GM18909 (cell line): ENCODE data around the gene CEP131.

Source experiments
- ATAC-seq: cut with Tn5 transposase; IDR thresholded peaks from one replicate; pipeline ENCODE4 v1.9.1; 2021; ENCODE audit warnings: mild to moderate bottlenecking; ENCODE audit not compliant: unreplicated experiment, poor library complexity

The CEP131 gene

GRCh38 chr17:81204578-81204977, 18.2 kb downstream of the CEP131 start:
- no peak for ATAC-seq

DNA sequence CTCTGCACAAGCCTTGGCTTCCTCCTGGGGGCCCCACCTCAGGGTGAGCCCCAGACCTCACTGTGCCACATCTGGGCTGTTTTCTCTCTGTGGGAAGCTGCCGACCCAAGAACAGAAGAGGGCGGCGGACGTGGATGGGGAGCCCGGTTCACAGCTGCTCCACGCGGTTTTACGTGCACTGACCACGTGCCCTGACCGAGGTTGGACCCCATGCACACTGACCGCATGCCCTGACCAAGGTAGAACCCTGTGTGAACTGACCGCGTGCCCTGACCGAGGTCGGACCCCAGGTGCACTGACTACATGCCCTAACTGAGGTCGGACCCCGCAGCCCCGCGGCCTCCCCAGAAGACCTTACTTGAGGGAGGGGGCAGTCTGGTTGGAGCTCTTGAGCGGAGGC, 19.6 kb downstream of the CEP131 start:
- ATAC-seq = no peak

GRCh38 chr17:81202318-81202717, 20.4 kb downstream of the CEP131 start:
- no peak for ATAC-seq

GRCh38 chr17:81200695-81201580, 21.8 kb downstream of the CEP131 start:
- no peak for ATAC-seq

- ATAC-seq = no peak
Observed at GRCh38 chr17:81200201-81200600, 22.6 kb downstream of the CEP131 start.

GRCh38 chr17:81199482-81199830, 23.3 kb downstream of the CEP131 start:
- no peak for ATAC-seq

DNA sequence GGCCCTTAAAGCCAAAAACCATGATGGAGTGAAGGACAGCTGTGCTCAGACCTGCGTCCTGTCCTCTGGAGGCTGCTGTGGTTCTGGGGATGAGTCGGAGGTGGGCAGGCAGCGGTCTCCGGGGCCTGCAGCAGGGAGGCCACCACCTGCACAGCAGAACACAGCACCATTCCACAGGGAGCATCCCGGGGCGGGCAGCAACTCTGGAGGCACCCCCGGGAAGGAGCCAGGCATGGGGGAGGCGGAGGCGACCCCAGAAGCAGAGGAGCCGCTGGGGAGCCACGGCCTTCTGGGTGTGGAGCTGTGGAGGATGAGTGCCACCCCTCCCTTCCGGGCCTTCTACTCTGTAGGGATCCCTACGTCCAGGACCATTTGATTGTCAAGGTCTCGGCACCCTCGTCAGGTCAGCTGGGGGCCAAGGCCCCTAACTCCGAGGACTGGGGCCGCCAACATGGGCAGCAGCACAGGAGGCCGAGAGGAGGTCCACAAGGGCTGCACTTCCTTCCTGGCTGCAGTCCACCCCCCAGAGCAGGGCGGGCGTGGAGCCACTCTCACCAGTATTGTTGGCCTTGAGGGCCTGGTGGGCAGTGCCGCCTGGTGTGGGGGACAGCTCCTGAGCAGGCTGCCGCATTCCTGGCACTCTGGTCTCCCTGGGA, 23.8 kb downstream of the CEP131 start:
- no peak for ATAC-seq

DNA sequence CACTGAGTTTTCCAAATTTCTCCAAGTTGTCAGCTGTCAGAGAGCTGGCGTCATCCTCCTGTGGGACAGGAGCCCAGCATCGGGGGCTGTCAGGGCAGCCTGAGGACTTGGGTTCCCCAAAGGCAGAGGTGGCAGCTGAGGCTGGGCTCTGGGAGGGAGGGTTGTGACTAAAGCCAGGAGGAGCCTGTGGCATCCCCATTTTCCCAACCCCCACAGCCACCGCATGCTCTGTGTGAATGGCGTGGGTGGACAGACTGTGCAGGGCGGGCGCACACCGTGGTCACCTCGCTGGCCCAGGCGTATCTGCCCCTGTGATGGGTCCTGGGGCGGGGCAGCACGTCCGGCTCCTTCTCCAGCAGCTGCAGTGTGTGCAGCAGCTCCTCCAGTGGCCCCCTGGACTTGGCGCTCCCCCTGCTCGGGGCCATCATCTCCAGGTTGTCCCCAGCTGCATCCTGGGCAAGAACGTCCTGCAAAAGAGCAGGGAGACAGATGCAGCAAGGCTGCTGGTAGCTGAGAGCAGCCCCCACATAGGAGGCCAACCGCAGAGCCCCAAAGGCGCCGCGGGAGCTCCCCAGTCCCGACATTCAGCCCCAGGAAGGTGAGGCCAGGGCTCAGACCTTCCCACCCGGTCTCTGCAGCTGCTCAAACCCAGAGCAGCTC, 24.8 kb downstream of the CEP131 start:
- no peak for ATAC-seq

DNA sequence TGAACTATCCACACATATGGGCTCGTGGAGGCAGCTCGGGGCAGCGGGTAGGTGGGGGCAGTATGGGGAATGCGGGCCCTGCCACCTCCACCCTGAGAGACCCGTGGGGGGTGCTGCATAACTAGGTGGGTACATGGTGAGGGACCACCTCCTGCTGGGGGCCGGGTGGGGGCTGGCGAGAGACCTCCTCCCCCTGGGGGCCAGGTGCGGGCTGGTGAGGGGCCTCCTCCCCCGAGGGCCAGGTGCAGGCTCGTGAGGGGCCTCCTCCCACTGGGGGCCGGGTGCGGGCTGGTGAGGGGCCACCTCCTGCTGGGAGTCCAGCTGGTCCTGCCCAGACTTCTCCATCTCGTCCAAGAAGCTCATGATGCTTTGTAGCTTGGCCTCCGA, 25.4 kb downstream of the CEP131 start:
- ATAC-seq = no peak

- ATAC-seq = no peak
Observed at GRCh38 chr17:81196505-81197408, 26.0 kb downstream of the CEP131 start.

DNA sequence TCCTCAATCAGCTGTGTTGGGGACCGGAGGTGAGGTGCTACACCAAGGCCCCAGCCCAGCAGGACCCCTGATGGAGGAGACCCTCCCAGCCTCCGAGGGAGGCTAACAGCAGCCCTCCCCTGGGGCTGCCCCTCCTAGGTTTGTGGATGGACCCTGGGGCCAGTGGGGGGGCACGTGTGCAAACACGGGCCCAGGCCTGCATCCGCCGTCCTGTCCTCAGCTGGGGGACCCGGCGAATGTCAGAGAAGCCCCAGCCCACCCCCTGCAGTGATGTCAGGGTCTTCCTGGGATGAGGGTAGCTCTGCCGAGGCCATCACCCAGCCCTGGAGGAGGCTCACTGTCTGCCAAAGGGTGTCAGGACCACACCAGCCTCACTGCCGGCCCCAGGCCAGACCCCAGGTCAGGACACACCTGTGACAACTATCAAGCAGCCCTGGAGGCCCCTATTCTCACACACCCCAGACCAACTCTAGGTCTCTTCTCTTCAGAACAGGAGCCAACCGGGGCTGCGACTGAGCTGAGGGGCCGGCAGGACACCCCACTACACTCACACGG, 26.7 kb downstream of the CEP131 start:
- no peak for ATAC-seq

- no peak for ATAC-seq
Observed at GRCh38 chr17:81194941-81195901, 27.5 kb downstream of the CEP131 start.

- ATAC-seq = no peak
Observed at GRCh38 chr17:81194225-81194760, 28.5 kb downstream of the CEP131 start.

- ATAC-seq = no peak
Observed at GRCh38 chr17:81193470-81194224, 29.1 kb downstream of the CEP131 start.

DNA sequence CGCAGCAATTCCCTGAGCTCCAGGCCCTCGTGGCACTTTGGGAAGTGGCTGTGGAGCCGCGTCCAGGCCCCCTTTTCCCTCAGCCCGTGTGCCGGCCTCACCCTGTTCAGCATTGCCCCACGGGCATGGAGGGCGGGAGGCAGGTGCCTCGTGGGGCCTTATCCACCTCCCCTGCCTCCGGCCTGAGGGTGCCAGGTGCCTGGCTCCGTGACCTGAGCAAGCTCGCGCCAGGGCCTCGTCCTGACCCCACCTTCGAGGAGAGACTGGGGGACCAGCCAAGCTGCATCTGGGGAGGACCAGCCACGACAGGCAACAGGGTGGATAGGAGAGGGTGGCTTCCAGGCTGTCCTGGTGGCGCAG, 29.7 kb downstream of the CEP131 start:
- no peak for ATAC-seq

- no peak for ATAC-seq
Observed at GRCh38 chr17:81192386-81193050, 30.2 kb downstream of the CEP131 start.

- ATAC-seq = no peak
Observed at GRCh38 chr17:81191646-81192045, 31.1 kb downstream of the CEP131 start.

DNA sequence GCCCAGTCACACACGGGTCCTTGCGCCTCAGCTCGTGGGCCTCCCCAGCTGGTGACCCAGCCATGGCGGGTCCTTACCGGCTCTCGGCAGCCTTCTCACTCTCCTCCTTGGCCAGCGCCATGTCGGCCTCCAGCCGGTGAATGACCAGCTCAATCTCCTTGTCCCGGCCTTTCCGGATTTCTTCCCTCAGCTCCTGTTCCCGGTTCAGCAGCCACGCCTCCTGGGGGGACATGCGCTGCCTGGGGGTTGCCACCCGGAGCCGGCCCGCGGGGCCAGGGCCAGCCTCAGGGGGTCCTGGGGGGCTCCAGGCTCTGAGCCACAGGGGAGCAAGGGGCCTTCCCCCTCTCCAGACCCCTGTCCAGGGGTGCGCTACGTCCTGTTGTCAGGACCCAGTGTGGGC, 31.6 kb downstream of the CEP131 start:
- no peak for ATAC-seq
